Nephron progenitor cell (in vitro differentiated cells): Measurements from ENCODE around the gene MAN1C1.
A peak's percentile ranks its signal among the peaks of the same experiment; 100 is the strongest.

Experiments used
- DNase-seq: peaks from one replicate; pipeline ENCODE4 v3.0.0; 2021
- H3K27ac Mint-ChIP-seq: 2 replicates; pipeline ENCODE4 v1.8.0; 2021; ENCODE audit warnings: mild to moderate bottlenecking, moderate library complexity, mixed read lengths
- H3K27me3 Mint-ChIP-seq: 2 replicates; pipeline ENCODE4 v1.8.0; 2021; ENCODE audit warnings: mild to moderate bottlenecking, low read depth, mixed read lengths; ENCODE audit not compliant: poor library complexity
- H3K36me3 Mint-ChIP-seq: 2 replicates; pipeline ENCODE4 v1.8.0; 2021; ENCODE audit warnings: low read depth, mixed read lengths
- H3K4me1 Mint-ChIP-seq: 2 replicates; pipeline ENCODE4 v1.8.0; 2021; ENCODE audit warnings: mixed read lengths
- H3K4me3 Mint-ChIP-seq: 2 replicates; pipeline ENCODE4 v1.8.0; 2021; ENCODE audit warnings: mild to moderate bottlenecking, moderate library complexity, mixed read lengths
- H3K9me3 Mint-ChIP-seq: 2 replicates; pipeline ENCODE4 v1.8.0; 2021; ENCODE audit warnings: mild to moderate bottlenecking, moderate library complexity, mixed read lengths
- TF ChIP-seq, protein P1 (sequence below): fragments of 200-600 bp; sonication (generic); IDR thresholded peaks from 2 replicates; pipeline ENCODE4 v1.5.0; 2021; ENCODE audit warnings: antibody characterized with exemption

The MAN1C1 gene

DNA sequence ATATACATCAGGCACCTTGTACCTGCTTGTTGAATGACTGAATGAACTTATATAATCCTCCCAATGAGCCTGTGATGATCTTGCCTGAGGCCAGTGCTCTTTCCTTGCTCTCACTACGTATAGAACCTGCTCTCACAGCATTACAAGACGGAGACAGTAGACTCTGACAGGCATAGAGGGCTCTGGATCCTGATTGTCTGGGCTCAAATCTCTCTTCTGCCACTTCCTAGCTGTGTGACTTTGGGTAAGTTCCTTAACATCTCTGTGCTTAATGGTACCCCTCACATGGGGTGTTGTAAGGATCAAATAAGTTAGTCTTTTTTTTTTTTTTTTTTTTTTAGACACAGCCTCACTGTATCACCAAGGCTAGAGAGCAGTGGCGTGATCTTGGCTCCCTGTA lies 4.2 kb upstream of the MAN1C1 start:
- H3K4me1 Mint-ChIP-seq = peaks cover 15% of the 10 kb centered on the region
- TF ChIP-seq, protein P1, sequence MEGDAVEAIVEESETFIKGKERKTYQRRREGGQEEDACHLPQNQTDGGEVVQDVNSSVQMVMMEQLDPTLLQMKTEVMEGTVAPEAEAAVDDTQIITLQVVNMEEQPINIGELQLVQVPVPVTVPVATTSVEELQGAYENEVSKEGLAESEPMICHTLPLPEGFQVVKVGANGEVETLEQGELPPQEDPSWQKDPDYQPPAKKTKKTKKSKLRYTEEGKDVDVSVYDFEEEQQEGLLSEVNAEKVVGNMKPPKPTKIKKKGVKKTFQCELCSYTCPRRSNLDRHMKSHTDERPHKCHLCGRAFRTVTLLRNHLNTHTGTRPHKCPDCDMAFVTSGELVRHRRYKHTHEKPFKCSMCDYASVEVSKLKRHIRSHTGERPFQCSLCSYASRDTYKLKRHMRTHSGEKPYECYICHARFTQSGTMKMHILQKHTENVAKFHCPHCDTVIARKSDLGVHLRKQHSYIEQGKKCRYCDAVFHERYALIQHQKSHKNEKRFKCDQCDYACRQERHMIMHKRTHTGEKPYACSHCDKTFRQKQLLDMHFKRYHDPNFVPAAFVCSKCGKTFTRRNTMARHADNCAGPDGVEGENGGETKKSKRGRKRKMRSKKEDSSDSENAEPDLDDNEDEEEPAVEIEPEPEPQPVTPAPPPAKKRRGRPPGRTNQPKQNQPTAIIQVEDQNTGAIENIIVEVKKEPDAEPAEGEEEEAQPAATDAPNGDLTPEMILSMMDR = no peak
- peaks cover 72% of the 10 kb centered on the region for H3K27me3 Mint-ChIP-seq
- DNase-seq = no peak
- H3K27ac Mint-ChIP-seq = no peak overlapping the region
- H3K36me3 Mint-ChIP-seq = no peaks in the 10 kb centered on the region
- no peaks in the 10 kb centered on the region for H3K9me3 Mint-ChIP-seq
- no peak overlapping the region for H3K4me3 Mint-ChIP-seq

DNA sequence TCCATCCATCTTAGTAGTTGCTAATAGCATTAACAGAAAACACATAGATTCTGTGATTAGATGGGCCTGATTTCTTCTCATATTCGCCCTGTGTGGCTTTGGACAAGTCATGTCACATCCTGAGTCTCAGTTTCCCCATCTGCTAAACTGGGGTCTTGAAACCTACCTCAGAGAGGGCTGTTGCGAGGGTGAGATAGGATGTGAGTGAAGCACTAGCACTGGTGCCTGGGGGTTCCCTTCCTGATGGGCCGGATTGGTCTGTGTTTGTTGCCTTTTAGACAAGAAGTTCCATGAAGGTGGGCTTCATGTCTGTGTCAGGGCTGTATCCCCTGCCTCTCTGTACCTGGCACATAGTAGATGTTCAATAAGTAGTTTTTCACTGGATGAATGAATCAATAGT lies 3.5 kb upstream of the MAN1C1 start:
- peaks cover 16% of the 10 kb centered on the region for H3K4me1 Mint-ChIP-seq
- H3K36me3 Mint-ChIP-seq = no peaks in the 10 kb centered on the region
- H3K27ac Mint-ChIP-seq = no peak overlapping the region
- H3K27me3 Mint-ChIP-seq = peaks cover 77% of the 10 kb centered on the region
- DNase-seq = no peak
- H3K9me3 Mint-ChIP-seq = no peaks in the 10 kb centered on the region
- TF ChIP-seq, protein P1 = no peak
- H3K4me3 Mint-ChIP-seq = no peak overlapping the region

- no peak overlapping the region for H3K4me3 Mint-ChIP-seq
- DNase-seq = no peak
- no peaks in the 10 kb centered on the region for H3K36me3 Mint-ChIP-seq
- no peak overlapping the region for H3K27ac Mint-ChIP-seq
- no peaks in the 10 kb centered on the region for H3K9me3 Mint-ChIP-seq
- TF ChIP-seq, protein P1 = no peak
- peaks cover 80% of the 10 kb centered on the region for H3K27me3 Mint-ChIP-seq
- peaks cover 25% of the 10 kb centered on the region for H3K4me1 Mint-ChIP-seq
Measured at GRCh38 chr1:25614501-25615171, 2.0 kb upstream of the MAN1C1 start.

GRCh38 chr1:25615172-25615541 lies 1.4 kb upstream of the MAN1C1 start:
- TF ChIP-seq, protein P1 = no peak
- peaks cover 29% of the 10 kb centered on the region for H3K4me1 Mint-ChIP-seq
- DNase-seq = peak; percentile 29
- H3K4me3 Mint-ChIP-seq = no peak overlapping the region
- no peak overlapping the region for H3K27ac Mint-ChIP-seq
- peaks cover 80% of the 10 kb centered on the region for H3K27me3 Mint-ChIP-seq
- H3K9me3 Mint-ChIP-seq = no peaks in the 10 kb centered on the region
- H3K36me3 Mint-ChIP-seq = no peaks in the 10 kb centered on the region

GRCh38 chr1:25615563-25616094 lies 962 bp upstream of the MAN1C1 start:
- H3K27me3 Mint-ChIP-seq = peaks cover 82% of the 10 kb centered on the region
- no peak for DNase-seq
- H3K4me1 Mint-ChIP-seq = peaks cover 29% of the 10 kb centered on the region
- no peaks in the 10 kb centered on the region for H3K9me3 Mint-ChIP-seq
- no peaks in the 10 kb centered on the region for H3K36me3 Mint-ChIP-seq
- peak overlapping the region; percentile 51 for H3K4me3 Mint-ChIP-seq
- TF ChIP-seq, protein P1 = no peak
- no peak overlapping the region for H3K27ac Mint-ChIP-seq
